ENCODE measurements around the gene BRD2.
A peak's percentile ranks its signal among the peaks of the same experiment; 100 is the strongest.

The BRD2 gene

DNA sequence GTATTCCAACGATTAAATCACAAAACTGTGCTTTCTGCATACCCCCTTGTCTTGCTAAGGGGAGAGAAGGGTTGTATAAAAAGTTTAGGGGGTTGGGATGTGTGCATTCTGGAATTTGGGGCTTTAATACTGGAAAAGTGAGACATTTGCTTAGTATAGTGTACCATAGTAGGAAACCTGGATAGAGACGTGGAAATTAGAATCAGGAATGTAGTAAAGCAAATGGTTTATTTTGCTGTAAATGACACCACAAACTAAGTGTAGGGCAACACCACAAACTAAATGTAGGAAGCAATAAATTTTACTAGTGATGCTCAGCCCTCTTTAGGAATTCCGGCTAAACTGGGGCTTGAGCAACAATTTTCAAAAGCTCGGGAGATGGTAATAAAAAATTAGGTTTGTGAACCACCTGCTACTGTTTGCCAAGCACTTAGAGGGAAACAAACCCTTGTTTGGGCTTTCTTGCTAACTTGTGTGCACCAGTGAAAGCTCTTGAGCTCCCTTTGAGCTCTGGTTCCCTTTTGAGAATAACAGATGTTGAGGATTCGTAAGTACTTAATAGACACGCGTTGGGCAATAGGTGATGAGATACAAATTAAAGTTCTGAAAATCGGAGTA lies 13.8 kb downstream of the BRD2 start:
- no peak overlapping the region for H3K4me3 ChIP-seq
- peak in 1 of 2 experiments; percentile 22 for DNase-seq (ENCODE audit: low spot score in 2 of 2)
- H3K4me1 ChIP-seq: no peaks in the 10 kb centered on the region
- H3K9me3 ChIP-seq: no peaks in the 10 kb centered on the region
- H3K36me3 ChIP-seq (replicated peaks): peaks cover 55% of the 10 kb centered on the region
- in situ Hi-C loops (cut with MboI; ENCODE audit: low sequenced_read_pairs): no loop called here
- 0 out of 2 replicates have a peak, but pooled peaks cover 2% of the 10 kb centered on the region for H3K27me3 ChIP-seq (ENCODE audit: low read depth)

GRCh38 chr6:32982702-32983492 lies 14.5 kb downstream of the BRD2 start:
- Histone ChIP-seq H3K36me3 (replicated peaks) (peaks cover 48% of the 10 kb centered on the region), H3K9me3 (no peaks in the 10 kb centered on the region), H3K27me3 (ENCODE audit: low read depth) (0 out of 2 replicates have a peak, but pooled peaks cover 2% of the 10 kb centered on the region), H3K4me3 (no peak overlapping the region), H3K4me1 (no peaks in the 10 kb centered on the region)
- DNase-seq (ENCODE audit: low spot score in 2 of 2): no peak
- in situ Hi-C loops (cut with MboI; ENCODE audit: low sequenced_read_pairs): no loop called here

DNA sequence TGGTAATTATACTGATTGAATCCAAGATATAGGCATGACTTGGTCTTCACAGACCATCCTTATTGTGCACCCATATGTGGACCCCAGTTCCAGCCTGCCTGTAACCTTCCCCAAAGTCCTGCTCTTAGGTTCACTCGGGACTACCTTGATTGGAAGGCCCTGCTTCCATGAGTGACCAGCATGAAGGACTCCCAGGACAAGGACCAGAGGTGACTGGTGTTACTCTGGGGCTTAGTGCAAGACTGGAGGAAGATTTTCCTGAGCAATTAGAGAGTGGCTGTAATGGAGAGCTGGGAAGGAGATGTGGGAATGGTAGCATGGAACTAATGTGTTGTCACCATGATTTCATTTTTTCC lies 15.1 kb downstream of the BRD2 start:
- DNase-seq (ENCODE audit: low spot score in 2 of 2): no peak
- Histone ChIP-seq H3K9me3 (no peaks in the 10 kb centered on the region), H3K27me3 (ENCODE audit: low read depth) (0 out of 2 replicates have a peak, but pooled peaks cover 2% of the 10 kb centered on the region), H3K4me3 (no peak overlapping the region), H3K4me1 (no peaks in the 10 kb centered on the region), H3K36me3 (replicated peaks) (peaks cover 43% of the 10 kb centered on the region)
- in situ Hi-C loops (cut with MboI; ENCODE audit: low sequenced_read_pairs): no loop called here

DNA sequence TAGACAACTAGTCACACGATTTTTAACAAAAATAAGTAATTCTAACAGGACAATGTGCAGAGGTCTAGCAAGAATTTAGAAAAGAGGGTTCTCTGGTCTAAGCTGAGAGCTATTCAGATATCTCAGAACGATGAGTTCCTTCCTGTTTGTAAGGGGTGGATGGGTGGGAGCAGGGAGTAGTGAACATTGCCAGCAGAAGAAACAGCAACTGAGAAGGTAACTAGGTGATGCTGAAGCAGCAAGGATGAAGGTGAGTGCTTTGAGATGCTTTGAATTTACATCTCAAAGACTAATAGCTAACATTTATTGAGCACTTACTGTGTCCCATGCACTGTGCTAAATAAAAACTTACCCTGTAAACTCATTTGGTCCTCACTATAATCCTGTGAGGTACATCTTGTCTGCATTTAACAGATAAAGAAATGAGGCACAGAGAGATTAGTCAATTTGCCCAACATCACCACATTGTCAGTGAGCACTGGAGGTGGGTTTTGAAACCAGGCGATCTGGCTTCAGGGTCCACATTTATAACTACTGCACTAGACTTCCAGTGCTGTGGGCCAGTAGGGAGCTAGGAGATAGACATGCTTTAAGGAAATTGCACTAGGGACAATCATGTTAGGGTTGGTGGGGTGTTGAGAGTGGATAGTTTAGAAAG lies 15.7 kb downstream of the BRD2 start:
- no peak for DNase-seq (ENCODE audit: low spot score in 2 of 2)
- in situ Hi-C loops (cut with MboI; ENCODE audit: low sequenced_read_pairs): no loop called here

DNA sequence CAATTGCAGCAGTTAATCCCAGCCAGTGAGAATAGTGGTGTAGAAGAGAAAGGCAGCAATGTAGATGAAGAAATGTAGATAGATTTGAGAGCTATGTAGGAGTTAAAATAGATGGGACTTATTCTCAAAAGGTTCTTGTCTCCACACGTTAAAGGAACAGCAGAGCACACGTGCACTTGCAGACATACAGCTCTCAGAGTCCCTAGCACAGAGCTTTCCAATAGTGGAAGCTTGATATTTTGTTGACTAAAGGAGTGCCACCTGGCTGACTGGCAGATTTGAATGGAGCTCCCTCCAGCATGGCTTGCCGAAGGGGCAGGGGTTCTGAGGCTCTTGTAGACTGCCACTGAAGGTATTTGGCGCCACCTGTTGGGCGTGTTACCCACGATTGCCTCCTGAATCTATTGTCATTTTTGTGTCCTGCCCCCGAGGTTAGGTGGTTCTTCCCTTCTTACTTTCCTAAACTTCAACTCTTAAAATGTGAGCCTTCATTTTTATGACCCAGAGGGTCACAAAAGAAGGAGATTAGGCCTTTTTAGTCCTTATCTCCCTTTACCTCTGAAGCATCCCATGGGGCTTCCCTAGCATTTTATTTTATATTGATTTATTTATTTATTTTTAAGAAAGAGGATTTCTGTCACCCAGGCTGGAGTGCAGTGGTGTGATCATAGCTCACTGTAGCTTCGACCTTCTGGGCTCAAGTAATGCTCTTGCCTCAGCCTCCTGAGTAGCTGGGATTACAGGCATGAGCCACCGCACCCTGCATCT lies 16.4 kb downstream of the BRD2 start:
- peaks cover 29% of the 10 kb centered on the region for H3K36me3 ChIP-seq (replicated peaks)
- no peak overlapping the region for H3K4me3 ChIP-seq
- in situ Hi-C loops (cut with MboI; ENCODE audit: low sequenced_read_pairs): no loop called here
- H3K4me1 ChIP-seq: no peaks in the 10 kb centered on the region
- peak; percentile 68 to 93 for DNase-seq (ENCODE audit: low spot score in 2 of 2)
- no peaks in the 10 kb centered on the region for H3K9me3 ChIP-seq
- H3K27me3 ChIP-seq (ENCODE audit: low read depth): 0 out of 2 replicates have a peak, but pooled peaks cover 4% of the 10 kb centered on the region

More for the DNA sequence above, 15.7 kb downstream of the BRD2 start:
- Histone ChIP-seq H3K4me3 (no peak overlapping the region), H3K4me1 (no peaks in the 10 kb centered on the region), H3K27me3 (ENCODE audit: low read depth) (0 out of 2 replicates have a peak, but pooled peaks cover 4% of the 10 kb centered on the region), H3K36me3 (replicated peaks) (peaks cover 36% of the 10 kb centered on the region), H3K9me3 (no peaks in the 10 kb centered on the region)

GRCh38 chr6:32989368-32989767 lies 21.0 kb downstream of the BRD2 start:
- H3K27me3 ChIP-seq (ENCODE audit: low read depth): peaks cover 9% of the 10 kb centered on the region; the same call in 1 of the 2 replicates
- no peaks in the 10 kb centered on the region for H3K4me1 ChIP-seq
- no peak overlapping the region for H3K4me3 ChIP-seq
- H3K9me3 ChIP-seq: 0 out of 2 replicates have a peak, but pooled peaks cover 2% of the 10 kb centered on the region
- DNase-seq (ENCODE audit: low spot score in 2 of 2): no peak
- in situ Hi-C loops (cut with MboI; ENCODE audit: low sequenced_read_pairs): no loop called here
- H3K36me3 ChIP-seq (replicated peaks): no peaks in the 10 kb centered on the region

DNA sequence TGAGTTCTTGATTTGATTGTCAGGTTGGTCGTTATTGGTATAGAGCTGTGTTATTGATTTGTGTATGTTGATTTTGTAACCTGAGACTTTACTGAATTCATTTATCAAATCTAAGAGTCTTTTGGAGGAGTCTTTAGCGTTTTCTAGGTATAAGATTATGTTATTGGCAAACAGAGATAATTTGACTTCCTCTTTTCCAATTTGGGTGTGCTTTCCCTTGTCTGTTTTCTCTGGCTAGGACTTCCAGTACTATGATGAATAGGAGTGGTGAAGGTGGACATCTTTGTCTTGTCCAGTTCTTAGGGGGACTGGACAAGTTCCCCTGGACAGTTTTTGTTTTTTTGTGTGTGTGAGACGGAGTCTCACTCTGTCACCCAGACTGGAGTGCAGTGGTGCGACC lies 23.6 kb downstream of the BRD2 start:
- H3K27me3 ChIP-seq (ENCODE audit: low read depth): peaks cover 16% of the 10 kb centered on the region
- H3K9me3 ChIP-seq: 0 out of 2 replicates have a peak, but pooled peaks cover 2% of the 10 kb centered on the region

GRCh38 chr6:32993363-32993973 lies 25.1 kb downstream of the BRD2 start:
- H3K4me3 ChIP-seq: no peak overlapping the region
- no peaks in the 10 kb centered on the region for H3K4me1 ChIP-seq
- H3K27me3 ChIP-seq (ENCODE audit: low read depth): peaks cover 22% of the 10 kb centered on the region
- in situ Hi-C loops (cut with MboI; ENCODE audit: low sequenced_read_pairs): no loop called here
- 0 out of 2 replicates have a peak, but pooled peaks cover 2% of the 10 kb centered on the region for H3K9me3 ChIP-seq
- H3K36me3 ChIP-seq (replicated peaks): no peaks in the 10 kb centered on the region
- no peak for DNase-seq (ENCODE audit: low spot score in 2 of 2)

More for the DNA sequence above, 23.6 kb downstream of the BRD2 start:
- in situ Hi-C loops (cut with MboI; ENCODE audit: low sequenced_read_pairs): no loop called here
- no peaks in the 10 kb centered on the region for H3K4me1 ChIP-seq
- no peak overlapping the region for H3K4me3 ChIP-seq
- no peaks in the 10 kb centered on the region for H3K36me3 ChIP-seq (replicated peaks)
- no peak for DNase-seq (ENCODE audit: low spot score in 2 of 2)

DNA sequence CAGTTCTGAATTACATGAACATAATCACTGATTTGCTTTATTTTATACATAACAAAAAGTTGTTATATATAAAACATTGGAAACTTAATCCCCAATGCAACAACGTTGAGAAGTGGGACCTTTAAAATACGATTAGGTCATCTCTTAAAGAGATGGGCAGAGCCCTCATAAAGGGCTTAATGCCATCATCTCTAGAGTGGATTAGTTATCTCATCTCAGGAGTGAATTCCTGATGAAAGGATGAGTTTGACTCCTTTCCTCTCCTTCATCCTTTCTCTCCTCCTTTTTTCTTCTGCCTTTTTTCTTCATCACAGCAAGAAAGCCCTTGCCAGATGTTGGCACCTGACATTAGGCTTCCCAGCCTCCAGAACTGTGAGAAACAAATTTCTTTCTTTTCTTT lies 27.1 kb downstream of the BRD2 start:
- in situ Hi-C loops (cut with MboI; ENCODE audit: low sequenced_read_pairs): no loop called here
- H3K36me3 ChIP-seq (replicated peaks): no peaks in the 10 kb centered on the region
- 0 out of 2 replicates have a peak, but pooled peaks cover 2% of the 10 kb centered on the region for H3K9me3 ChIP-seq
- H3K27me3 ChIP-seq (ENCODE audit: low read depth): peaks cover 25% of the 10 kb centered on the region
- no peak for DNase-seq (ENCODE audit: low spot score in 2 of 2)
- H3K4me1 ChIP-seq: no peaks in the 10 kb centered on the region
- H3K4me3 ChIP-seq: no peak overlapping the region

DNA sequence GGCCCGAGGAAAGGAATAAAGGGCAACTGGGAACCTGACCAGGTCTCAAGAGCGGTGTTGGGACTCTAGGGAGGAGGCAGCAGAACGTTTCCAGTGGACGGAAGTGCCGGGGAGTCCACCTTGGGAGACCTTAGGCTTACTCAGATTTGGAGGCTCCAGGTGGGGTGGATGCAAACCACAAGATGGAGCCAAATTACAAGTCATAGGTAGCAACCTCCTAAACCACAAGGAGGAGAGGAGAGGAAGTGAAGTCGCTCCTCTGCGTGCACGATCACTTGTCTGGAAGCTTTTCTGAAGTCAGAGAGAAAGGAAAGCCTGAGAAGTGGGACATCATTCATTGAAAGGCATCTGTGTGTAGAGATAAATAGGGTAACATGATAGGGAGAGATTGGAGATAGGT lies 31.7 kb downstream of the BRD2 start:
- peaks cover 40% of the 10 kb centered on the region for H3K27me3 ChIP-seq (ENCODE audit: low read depth)
- no peaks in the 10 kb centered on the region for H3K9me3 ChIP-seq
- in situ Hi-C loops (cut with MboI; ENCODE audit: low sequenced_read_pairs): no loop called here
- H3K36me3 ChIP-seq (replicated peaks): no peaks in the 10 kb centered on the region
- DNase-seq (ENCODE audit: low spot score in 2 of 2): peak in 1 of 2 experiments; percentile 34
- no peaks in the 10 kb centered on the region for H3K4me1 ChIP-seq
- H3K4me3 ChIP-seq: no peak overlapping the region

DNA sequence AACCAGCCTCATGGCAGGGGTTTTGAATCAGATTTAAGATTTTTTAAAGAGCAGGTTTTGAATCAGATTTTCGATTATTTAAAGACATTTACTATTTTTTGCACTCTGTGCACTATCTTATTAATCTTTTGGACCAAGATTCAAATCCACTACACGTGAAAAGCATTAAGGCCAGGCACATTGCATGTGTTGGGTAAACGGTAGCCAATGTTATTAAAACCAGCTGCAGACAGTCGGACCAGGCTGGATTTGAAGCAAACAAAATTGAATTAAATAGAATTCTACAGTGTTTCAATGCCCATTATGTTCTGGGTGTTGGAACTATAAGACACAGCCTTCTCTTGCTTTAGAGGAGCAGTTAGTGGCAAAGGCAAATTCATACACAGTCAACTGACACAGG lies 33.3 kb downstream of the BRD2 start:
- in situ Hi-C loops (cut with MboI; ENCODE audit: low sequenced_read_pairs): no loop called here
- H3K9me3 ChIP-seq: no peaks in the 10 kb centered on the region
- no peak for DNase-seq (ENCODE audit: low spot score in 2 of 2)
- H3K36me3 ChIP-seq (replicated peaks): no peaks in the 10 kb centered on the region
- peaks cover 32% of the 10 kb centered on the region for H3K27me3 ChIP-seq (ENCODE audit: low read depth)
- H3K4me1 ChIP-seq: no peaks in the 10 kb centered on the region
- no peak overlapping the region for H3K4me3 ChIP-seq

DNA sequence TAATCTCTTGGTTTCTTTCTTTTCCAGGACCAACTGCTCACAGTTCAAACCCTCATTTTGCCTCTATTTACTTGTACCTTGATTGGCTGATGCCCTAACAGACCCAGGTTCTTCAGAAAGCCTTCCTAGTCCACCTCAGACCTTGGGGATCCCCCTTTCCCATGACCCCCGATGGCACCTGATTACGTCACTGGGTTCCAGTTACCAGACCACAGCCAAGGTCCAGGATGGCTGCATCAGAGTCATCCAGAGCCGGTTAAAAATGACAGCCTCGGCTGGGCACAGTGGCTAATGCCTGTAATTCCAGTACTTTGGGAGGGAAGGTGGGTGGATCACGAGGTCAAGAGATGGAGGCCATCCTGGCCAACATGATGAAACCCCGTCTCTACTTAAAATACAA lies 36.5 kb downstream of the BRD2 start:
- Histone ChIP-seq H3K36me3 (replicated peaks) (no peaks in the 10 kb centered on the region), H3K4me1 (no peaks in the 10 kb centered on the region), H3K27me3 (ENCODE audit: low read depth) (peaks cover 26% of the 10 kb centered on the region), H3K4me3 (no peak overlapping the region), H3K9me3 (no peaks in the 10 kb centered on the region)
- in situ Hi-C loops (cut with MboI; ENCODE audit: low sequenced_read_pairs): no loop called here
- no peak for DNase-seq (ENCODE audit: low spot score in 2 of 2)

DNA sequence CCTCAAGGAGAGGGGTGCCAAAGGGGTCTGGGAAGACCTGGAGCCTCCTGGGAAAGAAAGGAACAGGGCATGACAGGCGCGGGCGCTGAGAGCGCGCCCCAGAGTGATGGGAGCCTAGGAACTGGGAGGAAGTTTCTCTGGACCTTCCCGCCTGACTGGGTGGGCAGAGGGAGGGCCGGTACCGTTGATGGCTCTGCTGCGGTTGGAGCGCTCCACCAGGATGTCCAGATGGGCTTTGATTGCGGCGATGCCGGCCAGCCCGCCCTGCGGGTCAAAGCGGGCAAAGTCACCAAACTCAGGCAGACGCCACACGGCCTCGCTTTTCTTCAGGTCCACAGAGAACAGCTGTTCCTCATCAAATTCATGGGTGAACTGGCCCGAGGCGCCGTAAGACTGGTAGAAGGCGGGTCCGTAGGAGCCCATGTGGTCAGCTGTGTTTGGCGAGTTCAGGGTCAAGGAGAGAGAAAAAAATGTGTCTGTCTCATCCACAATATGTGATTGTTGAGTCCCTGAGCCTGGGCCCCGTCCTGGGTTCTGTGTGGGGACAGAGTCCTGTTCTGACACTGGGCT lies 39.5 kb downstream of the BRD2 start:
- in situ Hi-C loops (cut with MboI; ENCODE audit: low sequenced_read_pairs): no loop called here
- H3K9me3 ChIP-seq: no peaks in the 10 kb centered on the region
- peaks cover 32% of the 10 kb centered on the region; the same call in 1 of the 2 replicates for H3K27me3 ChIP-seq (ENCODE audit: low read depth)
- no peak for DNase-seq (ENCODE audit: low spot score in 2 of 2)
- no peaks in the 10 kb centered on the region for H3K4me1 ChIP-seq
- no peak overlapping the region for H3K4me3 ChIP-seq
- no peaks in the 10 kb centered on the region for H3K36me3 ChIP-seq (replicated peaks)
